Right ventricle myocardium inferior (tissue), 1 donor: ENCODE results near the gene RPL18. TPM values are rescaled to one million over a fixed set of nuclear protein-coding genes. Genes with fewer than 3 reads are reported as not detected.
"Not testable (repeated sequence)": the region's sequence is repeated elsewhere in the genome, so short reads cannot be mapped to it uniquely, and the experiment has no call there.

Experiments used
- ATAC-seq: fragments of 200-7000 bp; cut with Tn5 transposase; one replicate; pipeline ENCODE4 v1.9.1; 2020; ENCODE audit warnings: mild to moderate bottlenecking, moderate library complexity
- DNase-seq: peaks from one replicate; pipeline ENCODE4 v3.0.0; 2021; ENCODE audit errors: missing footprints
- intact Hi-C: fragments of 100-400 bp; cut with DNase I; formaldehyde crosslinking; loops from one replicate; pipeline ENCODE4 v1.11.0; 2022
- total RNA-seq: library from RNA; stranded (reverse); fragmentation: NEBNext Ultra II Directional; extraction: Animal tissue kit (Norgen Biotek cat#: 25700); gene quantifications from one replicate; pipeline ENCODE4 v1.2.1, GENCODE V29; 2021
- donor health status: DM: no; HTN: yes; CAD: no; lungs with severe emphysema.

The RPL18 gene
- total RNA-seq, 1 donor from 2014 or later, result 604 TPM

DNA sequence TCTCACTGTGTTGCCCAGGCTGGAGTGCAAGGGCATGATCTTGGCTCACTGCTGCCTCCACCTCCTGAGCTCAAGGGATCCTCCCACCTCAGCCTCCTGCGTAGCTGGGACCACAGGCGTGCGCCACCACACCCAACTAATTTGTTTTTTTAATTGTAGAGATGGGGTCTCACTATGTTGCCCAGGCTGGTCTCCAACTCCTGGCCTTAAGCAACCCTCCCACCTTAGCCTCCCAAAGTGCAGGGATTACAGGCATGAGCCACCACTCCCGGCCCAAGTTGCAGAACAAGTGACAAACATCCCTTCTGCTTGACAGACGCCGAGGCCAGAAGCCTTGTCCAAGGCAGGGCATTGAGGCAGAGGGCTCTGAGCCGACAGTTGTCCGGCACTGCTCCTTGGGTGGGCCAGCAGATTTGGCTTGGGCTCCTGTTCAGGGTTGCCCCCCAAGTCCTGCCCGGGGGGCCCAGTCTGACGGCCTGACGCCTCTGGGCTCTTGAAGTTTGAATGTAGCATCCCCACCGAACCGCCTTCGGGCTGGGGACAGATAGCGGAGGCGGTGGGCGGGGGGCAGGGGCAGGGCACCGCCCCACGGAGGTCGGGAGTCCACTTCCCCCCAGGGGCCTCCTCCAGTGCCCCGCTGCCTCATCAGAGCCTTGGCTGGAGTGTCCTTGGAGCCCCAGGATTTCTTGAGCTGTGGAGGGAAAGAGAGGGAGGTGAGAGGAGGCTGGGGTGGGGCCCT, 18.1 kb downstream of the RPL18 start:
- intact Hi-C loops, result no loop called here
- no peak for DNase-seq
- ATAC-seq, result no peak

DNA sequence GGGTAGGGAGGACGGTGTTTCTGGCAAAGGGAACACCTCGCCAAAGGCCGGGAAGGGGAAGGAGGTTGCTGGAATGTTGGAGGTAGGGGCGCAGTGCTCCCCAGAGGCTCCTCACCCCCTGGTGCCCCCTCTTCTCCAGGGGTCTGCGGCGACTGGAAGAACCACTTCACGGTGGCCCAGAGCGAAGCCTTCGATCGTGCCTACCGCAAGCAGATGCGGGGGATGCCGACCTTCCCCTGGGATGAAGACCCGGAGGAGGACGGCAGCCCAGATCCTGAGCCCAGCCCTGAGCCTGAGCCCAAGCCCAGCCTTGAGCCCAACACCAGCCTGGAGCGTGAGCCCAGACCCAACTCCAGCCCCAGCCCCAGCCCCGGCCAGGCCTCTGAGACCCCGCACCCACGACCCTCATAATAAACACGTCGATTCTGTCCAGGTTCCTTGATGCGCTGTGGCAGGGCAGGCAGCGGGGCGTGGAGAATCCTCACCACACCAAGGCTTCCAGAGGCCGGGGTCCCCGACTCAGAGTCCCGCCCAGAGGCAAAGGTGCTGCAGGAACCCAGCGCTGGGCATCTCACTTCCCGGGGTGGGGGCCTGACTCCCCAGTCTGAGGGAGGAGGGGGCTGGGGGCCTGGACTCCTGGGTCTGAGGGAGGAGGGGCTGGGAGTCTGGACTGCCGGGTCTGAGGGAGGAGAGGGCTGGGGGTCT, 19.8 kb downstream of the RPL18 start:
- intact Hi-C loops, result no loop called here
- ATAC-seq (no peak), DNase-seq (no peak)

DNA sequence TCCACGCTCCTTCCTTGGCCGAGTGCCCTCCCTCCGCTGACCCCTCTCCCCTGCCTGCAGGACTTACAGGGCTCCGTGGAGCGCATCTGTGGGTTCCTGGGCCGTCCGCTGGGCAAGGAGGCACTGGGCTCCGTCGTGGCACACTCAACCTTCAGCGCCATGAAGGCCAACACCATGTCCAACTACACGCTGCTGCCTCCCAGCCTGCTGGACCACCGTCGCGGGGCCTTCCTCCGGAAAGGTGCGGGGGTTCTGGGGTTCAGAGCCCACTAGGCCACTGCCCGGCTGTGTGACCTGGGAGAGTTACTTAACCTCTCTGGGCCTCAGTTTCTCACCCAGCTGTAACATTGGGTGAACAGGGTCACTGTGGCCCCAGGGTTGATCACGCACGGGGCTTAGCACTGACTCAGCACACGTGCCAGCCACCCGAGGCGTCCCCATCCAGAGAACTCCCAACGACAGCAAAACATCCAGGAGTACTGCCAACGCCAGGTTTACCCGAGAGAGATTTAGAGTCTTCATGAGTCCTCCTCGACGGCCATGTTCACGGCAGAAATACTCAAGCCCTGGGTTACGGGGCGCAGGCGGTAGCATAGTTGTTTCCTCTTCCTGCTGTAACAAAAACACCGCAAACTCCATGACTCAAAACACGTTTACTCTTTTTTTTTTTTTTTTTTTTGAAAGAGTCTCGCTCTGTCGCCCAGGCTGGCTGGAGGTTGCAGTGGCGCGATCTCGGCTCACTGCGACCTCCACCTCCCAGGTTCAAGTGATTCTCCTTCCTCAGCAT, 22.1 kb downstream of the RPL18 start:
- ATAC-seq (no peak), DNase-seq (no peak)
- intact Hi-C loops, result no loop called here

DNA sequence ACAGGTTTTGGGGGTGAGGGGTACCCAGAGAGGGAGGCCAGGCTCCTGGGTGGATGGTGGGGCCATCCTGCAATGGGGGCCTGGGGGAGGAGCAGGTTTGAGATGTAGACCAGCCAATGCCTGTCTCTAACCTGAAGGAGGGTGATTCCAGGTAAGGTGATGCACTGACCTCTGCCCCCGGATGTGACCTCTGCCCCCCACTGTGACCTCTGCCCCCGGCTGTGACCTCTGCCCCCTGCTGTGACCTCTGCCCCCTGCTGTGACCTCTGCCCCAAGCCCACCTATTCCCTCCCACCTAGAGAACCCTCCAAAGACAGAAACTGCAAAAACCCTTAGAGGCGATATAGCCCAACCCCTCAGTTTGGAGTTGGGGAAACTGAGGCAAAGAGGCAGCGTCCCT, 22.7 kb downstream of the RPL18 start:
- intact Hi-C loops, result no loop called here

DNA sequence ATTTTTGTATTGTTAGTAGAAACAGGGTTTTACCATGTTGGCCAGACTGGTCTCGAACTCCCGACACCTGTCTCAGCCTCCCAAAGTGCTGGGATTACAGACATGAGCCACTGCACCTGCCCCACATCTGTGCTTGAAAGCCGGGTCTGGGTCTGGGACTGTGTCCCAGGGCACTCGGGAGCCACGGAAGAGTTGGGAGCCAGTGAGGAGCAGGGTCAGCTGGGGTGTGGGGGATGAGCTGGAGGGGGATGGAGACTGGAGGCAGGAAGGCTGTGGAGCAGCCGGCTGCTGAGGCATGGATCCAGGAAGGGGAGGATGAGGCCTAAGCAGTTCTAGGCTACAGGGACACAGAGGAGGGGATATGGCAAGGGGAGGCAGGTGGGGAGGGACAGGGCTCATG, 23.1 kb downstream of the RPL18 start:
- ATAC-seq (no peak), DNase-seq (no peak)
- intact Hi-C loops, result no loop called here

More for the DNA sequence above, 22.7 kb downstream of the RPL18 start:
- DNase-seq (no peak), ATAC-seq (no peak)

DNA sequence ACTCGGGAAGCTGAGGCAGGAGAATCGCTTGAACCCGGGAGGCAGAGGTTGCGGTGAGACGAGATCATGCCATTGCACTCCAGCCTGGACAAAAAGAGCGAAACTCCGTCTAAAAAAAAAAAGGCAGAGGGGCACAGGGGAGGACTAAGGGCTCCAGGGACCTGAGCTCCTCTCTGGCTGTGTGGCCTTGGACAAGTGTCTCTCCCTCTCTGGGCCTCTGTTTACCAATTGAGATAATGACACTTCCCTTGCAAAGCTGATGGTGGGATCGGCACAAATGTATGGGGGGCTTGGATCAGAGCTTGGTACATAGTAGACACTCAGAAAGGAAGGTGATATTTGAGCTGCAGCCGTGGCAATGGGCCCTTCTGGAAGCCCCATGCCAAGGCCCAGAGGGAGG, 23.8 kb downstream of the RPL18 start:
- intact Hi-C loops, result no loop called here
- ATAC-seq, result no peak
- DNase-seq, result no peak

DNA sequence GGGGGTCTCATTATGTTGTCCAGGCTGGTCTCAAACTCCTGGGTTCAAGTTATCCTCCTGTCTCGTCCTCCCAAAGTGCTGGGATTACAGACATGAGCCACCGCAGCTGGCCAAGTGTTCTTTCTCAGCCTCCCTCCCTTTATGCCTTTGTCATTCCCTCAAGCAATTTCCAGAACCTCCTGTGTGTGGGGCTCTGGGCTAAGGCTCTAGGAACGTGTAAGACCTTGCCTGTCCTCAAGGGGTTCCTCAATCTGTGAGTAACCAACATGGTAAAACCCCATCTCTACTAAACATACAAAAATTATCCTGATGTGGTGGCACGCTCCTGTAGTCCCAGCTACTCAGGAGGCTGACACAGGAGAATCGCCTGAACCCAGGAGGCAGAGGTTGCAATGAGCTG, 28.0 kb downstream of the RPL18 start:
- ATAC-seq (no peak), DNase-seq (no peak)
- intact Hi-C loops, result no loop called here

DNA sequence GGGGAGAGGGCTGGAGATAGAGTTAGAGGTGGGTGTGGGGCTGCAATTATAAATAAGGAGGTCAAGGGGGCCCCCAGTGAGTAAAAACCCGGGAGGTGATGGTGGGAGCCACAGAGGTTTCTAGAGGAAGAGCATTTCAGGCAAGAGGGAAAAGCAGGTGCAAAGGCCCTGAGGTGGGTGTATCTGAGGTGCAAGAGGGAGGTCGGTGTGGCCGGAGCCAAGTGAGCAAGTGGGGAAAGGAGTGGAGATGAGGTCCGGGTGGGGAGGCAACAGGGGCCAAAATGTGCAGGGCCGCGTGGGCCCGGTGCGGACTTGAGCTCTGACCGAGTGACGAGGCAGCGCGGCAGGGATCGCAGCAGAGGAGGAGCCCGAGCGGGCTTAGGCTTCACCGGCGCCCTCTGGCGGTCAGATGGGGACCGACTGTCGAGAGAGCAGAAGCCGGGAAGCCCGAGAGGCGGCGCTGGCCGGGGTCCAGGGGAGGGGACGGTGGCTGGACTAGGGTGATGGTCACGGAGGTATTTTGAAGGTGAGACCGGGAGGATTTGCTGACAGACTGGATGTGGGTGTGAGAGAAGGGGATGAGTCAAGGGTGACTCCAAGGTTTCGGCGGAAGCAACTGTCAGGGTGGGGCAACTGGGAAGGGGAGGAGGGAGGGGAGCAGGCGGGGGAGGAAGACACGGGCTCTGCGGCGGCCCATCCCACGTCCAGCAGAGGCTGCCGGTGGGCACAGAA, 30.1 kb downstream of the RPL18 start:
- intact Hi-C loops, result loop anchor here (2.0 kb wide), 1 partner anchor 322 kb away; no protein-coding TSS in a partner anchor
- peak; percentile 83 for ATAC-seq
- peak; percentile 96 for DNase-seq

DNA sequence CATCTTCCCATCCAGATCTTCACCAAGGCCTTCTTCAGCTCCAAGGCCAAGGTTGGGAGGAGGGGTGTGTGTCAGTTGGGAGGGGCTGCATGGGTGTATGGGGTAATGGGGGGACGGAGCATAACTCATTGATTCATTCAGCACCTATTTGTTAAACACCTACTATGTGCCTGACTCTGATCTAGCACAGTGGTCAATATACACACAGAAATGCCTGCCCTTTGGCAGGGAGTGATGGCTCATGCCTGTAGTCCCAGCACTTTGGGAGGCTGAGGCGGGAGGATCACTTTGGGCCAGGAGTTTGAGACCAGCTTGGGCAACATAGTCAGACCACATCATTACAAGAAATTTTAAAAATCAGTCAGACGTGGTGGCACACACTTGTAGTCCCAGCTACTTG, 31.6 kb downstream of the RPL18 start:
- intact Hi-C loops, result no loop called here
- DNase-seq (no peak), ATAC-seq (no peak)

DNA sequence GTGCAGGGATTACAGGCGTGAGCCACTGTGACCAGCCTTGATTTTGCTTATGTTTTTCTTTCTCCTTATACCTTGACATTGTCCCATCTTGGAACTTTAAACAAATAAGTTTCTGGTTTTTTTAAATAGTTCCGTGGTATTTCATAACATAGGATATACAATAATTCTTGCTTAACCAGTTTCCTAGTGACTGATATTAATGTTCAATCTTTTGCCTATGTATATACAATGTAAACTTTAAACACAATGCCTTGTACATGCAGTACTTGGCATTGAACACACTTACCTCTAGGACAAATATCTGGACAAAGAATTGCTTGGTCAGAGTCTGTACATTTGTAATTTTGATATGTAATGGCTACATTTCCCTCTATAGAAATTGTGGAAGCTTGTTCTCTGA, 36.8 kb downstream of the RPL18 start:
- intact Hi-C loops, result loop anchor here (5.0 kb wide), 2 partner anchors 75 to 260 kb away; a partner anchor contains a TSS
- ATAC-seq (no peak), DNase-seq (no peak)

DNA sequence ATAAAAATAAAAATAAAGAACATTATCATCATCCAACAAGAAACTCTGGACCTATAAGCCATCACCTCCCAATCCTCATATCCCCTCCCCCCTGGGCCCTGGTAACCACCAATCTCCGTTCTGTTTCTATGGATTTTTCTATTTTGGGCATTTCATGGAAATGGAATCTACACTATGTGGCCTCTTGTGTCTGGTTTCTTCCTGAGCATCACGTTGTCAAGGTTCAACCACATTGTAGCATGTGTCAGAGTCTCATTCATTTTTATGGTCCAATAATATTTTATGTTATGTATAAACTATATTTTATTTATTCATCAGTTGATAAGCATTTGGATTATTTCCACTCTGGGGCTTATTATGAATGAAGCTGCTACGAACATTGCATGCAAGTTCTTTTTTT, 40.1 kb downstream of the RPL18 start:
- intact Hi-C loops, result no loop called here
- DNase-seq (no peak), ATAC-seq (no peak)

DNA sequence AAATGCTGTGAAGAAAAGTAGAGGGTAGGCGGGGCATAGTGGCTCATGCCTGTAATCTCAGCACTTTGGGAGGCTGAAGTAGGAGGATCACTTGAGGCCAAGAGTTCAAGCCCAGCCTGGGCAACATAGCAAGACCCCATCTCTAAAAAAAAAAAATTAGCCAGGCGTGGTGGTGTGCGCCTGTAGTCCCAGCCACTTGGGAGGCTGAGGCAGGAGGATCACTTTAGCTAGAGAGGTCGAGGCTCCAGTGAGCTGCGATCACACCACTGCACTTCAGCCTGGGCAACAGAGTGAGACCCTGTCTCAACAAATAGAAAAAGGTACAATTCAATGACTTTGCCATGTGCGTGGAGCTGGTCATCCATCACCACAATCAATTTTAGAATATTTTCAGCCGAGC, 41.1 kb downstream of the RPL18 start:
- peak; percentile 9 for DNase-seq
- ATAC-seq, intact Hi-C loops: not testable (repeated sequence)

DNA sequence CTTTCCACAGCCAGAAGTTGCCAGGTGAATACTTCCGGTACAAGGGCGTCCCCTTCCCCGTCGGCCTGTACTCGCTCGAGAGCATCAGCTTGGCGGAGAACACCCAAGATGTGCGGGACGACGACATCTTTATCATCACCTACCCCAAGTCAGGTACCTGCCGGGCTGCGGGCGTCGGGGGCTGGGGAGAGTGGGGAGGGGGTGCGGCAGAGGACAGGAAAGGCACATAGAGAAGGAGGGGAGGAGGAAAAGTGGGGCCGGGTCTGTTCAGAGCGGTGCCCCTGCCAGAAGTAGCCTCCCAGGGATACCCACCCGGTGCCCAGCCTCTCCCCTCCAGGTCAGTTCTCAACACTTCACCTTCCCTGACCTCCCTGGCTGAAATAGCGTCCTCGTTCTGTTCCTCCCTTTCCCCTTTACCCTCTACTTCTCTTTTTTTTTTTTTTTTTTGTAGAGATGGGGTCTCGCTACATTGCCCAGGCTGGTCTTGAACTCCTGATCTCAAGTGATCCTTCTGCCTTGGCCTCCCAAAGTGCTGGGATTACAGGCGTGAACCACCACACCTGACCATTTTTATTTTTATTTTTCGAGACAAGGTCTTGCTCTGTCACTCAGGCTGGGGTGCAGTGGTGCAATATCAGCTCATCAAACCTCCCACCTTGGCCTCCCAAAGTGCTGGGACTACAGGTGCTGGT, 42.9 kb downstream of the RPL18 start:
- intact Hi-C loops, result no loop called here

DNA sequence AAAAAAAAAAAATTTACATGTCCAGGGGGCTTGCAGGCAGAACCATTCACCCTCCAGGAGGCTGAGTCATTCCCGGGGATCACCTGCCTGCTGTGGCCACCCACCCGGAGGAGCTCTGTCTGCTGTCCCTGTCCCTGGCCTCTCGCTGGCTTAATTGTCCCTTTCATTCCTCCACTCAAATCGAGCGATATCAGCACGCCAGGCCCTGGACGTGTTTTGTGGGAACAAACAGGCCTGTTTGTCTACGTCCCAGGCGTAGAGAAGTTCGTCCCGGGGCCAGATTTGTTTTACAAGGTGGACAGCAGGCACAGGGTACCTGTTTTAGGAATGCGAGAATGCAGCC, 45.8 kb downstream of the RPL18 start:
- intact Hi-C loops, result loop anchor here (5.0 kb wide), 1 partner anchor 61 kb away; the partner anchor contains the start of gene LMTK3
- DNase-seq (peak; percentile 63), ATAC-seq (peak; percentile 40)

More for the DNA sequence above, 42.9 kb downstream of the RPL18 start:
- ATAC-seq, result no peak
- peak; percentile 54 for DNase-seq

DNA sequence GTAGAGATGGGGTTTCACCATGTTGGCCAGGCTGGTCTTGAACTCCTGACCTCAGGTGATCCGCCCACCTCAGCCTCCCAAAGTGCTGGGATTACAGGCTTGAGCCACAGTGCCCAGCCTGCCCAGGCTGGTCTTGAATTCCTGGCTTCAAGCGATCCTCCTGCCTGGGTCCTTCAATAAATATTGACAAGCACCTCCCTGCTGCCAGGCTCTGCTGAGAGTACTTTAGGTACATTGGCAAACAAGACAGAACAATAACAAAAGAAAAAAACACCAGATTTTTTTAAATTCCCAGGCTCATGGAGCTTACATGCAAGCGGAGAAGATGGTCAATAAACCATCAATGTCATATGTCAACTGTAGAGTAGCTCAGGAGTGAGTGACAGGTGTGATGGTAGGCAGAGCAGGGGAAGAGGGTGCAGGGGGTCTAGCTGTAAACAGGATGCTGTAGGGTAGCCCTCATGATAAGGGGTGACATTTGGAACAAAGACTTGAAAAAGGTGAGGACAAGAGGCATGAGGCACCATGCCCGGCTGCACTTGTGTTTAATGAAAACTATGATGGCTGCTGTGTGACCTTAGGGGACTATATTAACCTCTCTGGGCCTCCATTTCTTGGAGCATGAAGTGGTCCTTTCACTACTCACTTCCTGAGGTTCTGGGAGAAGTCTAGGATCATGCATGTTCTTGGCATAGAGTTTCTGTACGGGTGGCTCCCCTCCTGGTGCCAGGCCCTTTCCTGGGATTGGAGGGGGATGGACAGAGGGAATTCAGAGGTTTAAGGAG, 47.4 kb downstream of the RPL18 start:
- ATAC-seq (no peak), DNase-seq (peak; percentile 13)
- intact Hi-C loops, result loop anchor here (5.0 kb wide), 1 partner anchor 59 kb away; the partner anchor contains the start of gene LMTK3

DNA sequence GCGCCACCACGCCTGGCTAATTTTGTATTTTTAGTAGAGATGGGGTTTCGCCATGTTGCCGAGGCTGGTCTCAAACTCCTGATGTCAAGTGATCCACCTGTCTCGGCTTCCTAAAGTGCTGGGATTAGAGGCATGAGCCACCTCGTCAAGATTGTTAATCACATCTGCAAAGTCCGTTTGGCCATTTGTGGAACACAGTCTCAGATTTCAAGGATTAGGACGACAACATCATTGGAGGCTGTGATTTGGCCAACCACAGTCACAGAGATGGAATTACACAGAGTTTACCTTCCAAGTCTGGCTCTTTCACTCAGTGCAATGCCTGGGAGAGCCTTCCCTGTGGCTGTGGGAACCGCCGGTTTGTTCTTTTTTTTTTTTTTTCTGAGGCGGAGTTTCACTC, 49.2 kb downstream of the RPL18 start:
- DNase-seq, result peak; percentile 25
- intact Hi-C loops, result loop anchor here (5.0 kb wide), 1 partner anchor 58 kb away; the partner anchor contains the start of gene LMTK3

DNA sequence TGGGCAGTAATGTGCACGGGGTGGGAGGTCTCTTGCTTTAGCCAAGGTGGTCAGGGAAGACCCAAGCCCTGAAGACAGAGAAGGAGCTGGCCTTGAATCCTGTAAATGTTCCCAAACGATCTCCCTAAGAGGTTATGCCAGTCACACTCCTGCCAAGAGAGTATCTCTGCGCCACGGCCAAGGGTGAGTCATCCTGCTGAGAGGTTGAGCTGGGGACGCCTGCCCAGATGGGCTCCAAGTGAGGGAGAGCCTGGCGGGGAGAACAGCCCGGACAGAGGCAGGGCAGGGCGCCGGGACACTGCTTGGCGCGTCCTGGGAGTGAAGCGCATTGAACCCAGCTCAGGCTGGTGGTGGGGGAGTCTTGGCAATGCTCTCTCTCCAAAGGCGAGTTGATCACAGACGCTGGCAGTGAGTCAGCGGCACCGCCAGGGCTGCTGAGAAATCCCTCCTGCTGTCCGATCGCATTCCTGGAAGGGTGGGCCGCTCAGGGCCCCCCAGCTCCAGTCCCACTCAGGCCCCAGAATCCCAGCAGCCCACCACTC, 50.6 kb downstream of the RPL18 start:
- intact Hi-C loops, result no loop called here
- DNase-seq (peak; percentile 93), ATAC-seq (peak; percentile 97)

More for the DNA sequence above, 49.2 kb downstream of the RPL18 start:
- ATAC-seq, result no peak
